ENCODE measurements around the gene CIAO2B. TPM values are rescaled to one million over a fixed set of nuclear protein-coding genes. Genes with fewer than 3 reads are reported as not detected.
"Not testable (repeated sequence)": the region's sequence is repeated elsewhere in the genome, so short reads cannot be mapped to it uniquely, and the experiment has no call there.

CIAO2B gene
- total RNA-seq, 1 donor from 2014 or later: 58.1 TPM

- Mint-ChIP-seq H3K27me3 (peaks cover 13% of the 10 kb centered on the region), H3K4me1 (ENCODE audit: low read depth) (no peaks in the 10 kb centered on the region), H3K4me3 (ENCODE audit: low read depth) (no peak overlapping the region), H3K36me3 (ENCODE audit: insufficient read depth) (no peaks in the 10 kb centered on the region), H3K27ac (no peak overlapping the region), H3K9me3 (ENCODE audit: low read depth) (no peaks in the 10 kb centered on the region)
- no peak for DNase-seq (ENCODE audit: low spot score, unreplicated experiment)
- TF ChIP-seq, protein P1, sequence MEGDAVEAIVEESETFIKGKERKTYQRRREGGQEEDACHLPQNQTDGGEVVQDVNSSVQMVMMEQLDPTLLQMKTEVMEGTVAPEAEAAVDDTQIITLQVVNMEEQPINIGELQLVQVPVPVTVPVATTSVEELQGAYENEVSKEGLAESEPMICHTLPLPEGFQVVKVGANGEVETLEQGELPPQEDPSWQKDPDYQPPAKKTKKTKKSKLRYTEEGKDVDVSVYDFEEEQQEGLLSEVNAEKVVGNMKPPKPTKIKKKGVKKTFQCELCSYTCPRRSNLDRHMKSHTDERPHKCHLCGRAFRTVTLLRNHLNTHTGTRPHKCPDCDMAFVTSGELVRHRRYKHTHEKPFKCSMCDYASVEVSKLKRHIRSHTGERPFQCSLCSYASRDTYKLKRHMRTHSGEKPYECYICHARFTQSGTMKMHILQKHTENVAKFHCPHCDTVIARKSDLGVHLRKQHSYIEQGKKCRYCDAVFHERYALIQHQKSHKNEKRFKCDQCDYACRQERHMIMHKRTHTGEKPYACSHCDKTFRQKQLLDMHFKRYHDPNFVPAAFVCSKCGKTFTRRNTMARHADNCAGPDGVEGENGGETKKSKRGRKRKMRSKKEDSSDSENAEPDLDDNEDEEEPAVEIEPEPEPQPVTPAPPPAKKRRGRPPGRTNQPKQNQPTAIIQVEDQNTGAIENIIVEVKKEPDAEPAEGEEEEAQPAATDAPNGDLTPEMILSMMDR (IDR thresholded peaks at IDR 0.05; ENCODE audit: unreplicated experiment): no peak
These were observed 41.2 kb upstream of the CIAO2B start for GRCh38 chr16:66975302-66975893.

DNA sequence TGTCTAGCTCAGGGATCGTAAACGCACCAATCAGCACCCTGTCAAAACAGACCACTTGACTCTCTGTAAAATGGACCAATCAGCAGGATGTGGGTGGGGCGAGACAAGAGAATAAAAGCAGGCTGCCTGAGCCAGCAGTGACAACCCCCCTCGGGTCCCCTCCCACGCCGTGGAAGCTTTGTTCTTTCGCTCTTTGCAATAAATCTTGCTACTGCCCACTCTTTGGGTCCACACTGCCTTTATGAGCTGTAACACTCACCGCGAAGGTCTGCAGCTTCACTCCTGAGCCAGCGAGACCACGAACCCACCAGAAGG, 40.7 kb upstream of the CIAO2B start:
- not testable (repeated sequence) for H3K27ac Mint-ChIP-seq; H3K36me3 Mint-ChIP-seq (ENCODE audit: insufficient read depth); DNase-seq (ENCODE audit: low spot score, unreplicated experiment); H3K9me3 Mint-ChIP-seq (ENCODE audit: low read depth); H3K4me3 Mint-ChIP-seq (ENCODE audit: low read depth); H3K4me1 Mint-ChIP-seq (ENCODE audit: low read depth)
- peaks cover 13% of the 10 kb centered on the region for H3K27me3 Mint-ChIP-seq

GRCh38 chr16:66974156-66974931, 40.1 kb upstream of the CIAO2B start:
- H3K4me1 Mint-ChIP-seq (ENCODE audit: low read depth); H3K9me3 Mint-ChIP-seq (ENCODE audit: low read depth); H3K27ac Mint-ChIP-seq; H3K36me3 Mint-ChIP-seq (ENCODE audit: insufficient read depth); DNase-seq (ENCODE audit: low spot score, unreplicated experiment); H3K4me3 Mint-ChIP-seq (ENCODE audit: low read depth): not testable (repeated sequence)
- peaks cover 15% of the 10 kb centered on the region for H3K27me3 Mint-ChIP-seq

DNA sequence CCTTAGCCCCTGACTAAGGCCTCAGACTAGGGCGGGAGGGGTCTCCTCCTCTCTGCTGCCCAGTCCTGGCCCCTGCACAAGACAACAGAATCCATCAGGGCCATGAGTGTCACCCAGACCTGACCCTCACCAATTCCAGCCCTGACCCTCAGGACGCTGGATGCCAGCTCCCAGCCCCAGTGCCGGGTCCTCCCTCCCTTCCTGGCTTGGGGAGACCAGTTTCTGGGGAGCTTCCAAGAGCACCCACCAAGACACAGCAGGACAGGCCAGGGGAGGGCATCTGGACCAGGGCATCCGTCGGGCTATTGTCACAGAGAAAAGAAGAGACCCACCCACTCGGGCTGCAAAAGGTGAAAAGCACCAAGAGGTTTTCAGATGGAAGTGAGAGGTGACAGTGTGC, 39.5 kb upstream of the CIAO2B start:
- peaks cover 15% of the 10 kb centered on the region for H3K27me3 Mint-ChIP-seq
- no peak for DNase-seq (ENCODE audit: low spot score, unreplicated experiment)
- TF ChIP-seq, protein P1 (IDR thresholded peaks at IDR 0.05; ENCODE audit: unreplicated experiment): no peak

GRCh38 chr16:66972983-66973382, 38.8 kb upstream of the CIAO2B start:
- no peak for DNase-seq (ENCODE audit: low spot score, unreplicated experiment)
- H3K27ac Mint-ChIP-seq: peak overlapping the region; percentile 16

More for the DNA sequence above, 39.5 kb upstream of the CIAO2B start:
- Mint-ChIP-seq H3K36me3 (ENCODE audit: insufficient read depth) (no peaks in the 10 kb centered on the region), H3K4me3 (ENCODE audit: low read depth) (no peak overlapping the region), H3K27ac (no peak overlapping the region), H3K4me1 (ENCODE audit: low read depth) (no peaks in the 10 kb centered on the region), H3K9me3 (ENCODE audit: low read depth) (no peaks in the 10 kb centered on the region)

More at GRCh38 chr16:66972983-66973382, 38.8 kb upstream of the CIAO2B start:
- Mint-ChIP-seq H3K4me1 (ENCODE audit: low read depth) (no peaks in the 10 kb centered on the region), H3K27me3 (peaks cover 15% of the 10 kb centered on the region), H3K4me3 (ENCODE audit: low read depth) (no peak overlapping the region), H3K9me3 (ENCODE audit: low read depth) (no peaks in the 10 kb centered on the region), H3K36me3 (ENCODE audit: insufficient read depth) (no peaks in the 10 kb centered on the region)
- TF ChIP-seq, protein P1 (IDR thresholded peaks at IDR 0.05; ENCODE audit: unreplicated experiment): no peak
